GM12892 (cell line): Measurements from ENCODE around the gene CUBN.

Experiments used
- POLR2A ChIP-seq: IDR thresholded peaks from 2 replicates; pipeline ENCODE4 v1.6.1; 2011; ENCODE audit warnings: low read depth, low read length, control low read depth
- POLR2AphosphoS5 ChIP-seq: IDR thresholded peaks from 2 replicates; pipeline ENCODE4 v1.6.1; 2011; ENCODE audit warnings: low read depth, low read length, control low read depth
- TAF1 ChIP-seq: IDR thresholded peaks from 2 replicates; pipeline ENCODE4 v1.6.1; 2011; ENCODE audit warnings: low read depth, mild to moderate bottlenecking, control low read depth, low read length, borderline replicate concordance

GRCh38 chr10:16789261-16789660 lies 340.4 kb downstream of the CUBN start:
- TF ChIP-seq POLR2AphosphoS5: no peak
- TF ChIP-seq POLR2A: no peak
- TF ChIP-seq TAF1: no peak
